Endothelial cell of umbilical vein (primary cell): ENCODE results near the gene SLA2.

Experiments
- CTCF ChIP-seq, 2 donors: IDR thresholded peaks; 1 replicate in 1 of 2; 2 replicates in 1 of 2; pipeline ENCODE4 v1.5.1; 2011; ENCODE audit warnings: low read length in 2 of 2, mild to moderate bottlenecking in 2 of 2, moderate library complexity in 2 of 2, control low read depth in 1 of 2, inconsistent platforms in 1 of 2, low read depth in 1 of 2; ENCODE audit not compliant: insufficient read depth in 1 of 2; ENCODE audit errors: extremely low read depth in 1 of 2
- EZH2 ChIP-seq: IDR thresholded peaks from 2 replicates; pipeline ENCODE4 v1.6.1; 2012; ENCODE audit warnings: borderline replicate concordance, low read depth, mild to moderate bottlenecking, moderate library complexity, low read length, inconsistent platforms; ENCODE audit not compliant: severe bottlenecking
- FOS ChIP-seq: IDR thresholded peaks from 2 replicates; pipeline ENCODE4 v1.6.1; 2011; ENCODE audit warnings: mild to moderate bottlenecking, low read length, moderate library complexity, borderline replicate concordance; ENCODE audit not compliant: insufficient read depth
- GATA2 ChIP-seq: IDR thresholded peaks from 2 replicates; pipeline ENCODE4 v1.7.0; 2011; ENCODE audit warnings: low read depth, mild to moderate bottlenecking, moderate library complexity, mixed read lengths, low read length; ENCODE audit not compliant: insufficient read length, insufficient read depth
- JUN ChIP-seq: IDR thresholded peaks from 2 replicates; pipeline ENCODE4 v1.6.1; 2011; ENCODE audit warnings: borderline replicate concordance, low read depth; ENCODE audit not compliant: insufficient read length, insufficient read depth
- MAX ChIP-seq: IDR thresholded peaks from 2 replicates; pipeline ENCODE4 v1.6.1; 2011; ENCODE audit not compliant: insufficient read depth, insufficient read length
- MYC ChIP-seq: IDR thresholded peaks from one replicate; pipeline ENCODE4 v1.6.1; 2011; ENCODE audit warnings: mild to moderate bottlenecking, low read depth, low read length
- POLR2A ChIP-seq: IDR thresholded peaks from 2 replicates; pipeline ENCODE4 v1.6.1; 2012; ENCODE audit warnings: low read depth, mild to moderate bottlenecking, control low read depth, low read length
- POLR2AphosphoS5 ChIP-seq: IDR thresholded peaks from 2 replicates; pipeline ENCODE4 v1.6.1; 2012; ENCODE audit warnings: low read depth, mild to moderate bottlenecking, control low read depth, low read length, moderate library complexity; ENCODE audit not compliant: insufficient read depth

GRCh38 chr20:36686504-36686903, 40.5 kb upstream of the SLA2 start:
- TF ChIP-seq CTCF (IDR thresholded peaks at IDR 0.05; ENCODE audit: extremely low read depth in 1 of 2, insufficient read depth in 1 of 2, low read depth in 1 of 2, low read length in 2 of 2) (no peak), POLR2AphosphoS5 (no peak), POLR2A (no peak), MAX (no peak), EZH2 (no peak), FOS (no peak), JUN (no peak), MYC (no peak), GATA2 (no peak)
